ENCODE data around the gene TMBIM1.

Gene TMBIM1

DNA sequence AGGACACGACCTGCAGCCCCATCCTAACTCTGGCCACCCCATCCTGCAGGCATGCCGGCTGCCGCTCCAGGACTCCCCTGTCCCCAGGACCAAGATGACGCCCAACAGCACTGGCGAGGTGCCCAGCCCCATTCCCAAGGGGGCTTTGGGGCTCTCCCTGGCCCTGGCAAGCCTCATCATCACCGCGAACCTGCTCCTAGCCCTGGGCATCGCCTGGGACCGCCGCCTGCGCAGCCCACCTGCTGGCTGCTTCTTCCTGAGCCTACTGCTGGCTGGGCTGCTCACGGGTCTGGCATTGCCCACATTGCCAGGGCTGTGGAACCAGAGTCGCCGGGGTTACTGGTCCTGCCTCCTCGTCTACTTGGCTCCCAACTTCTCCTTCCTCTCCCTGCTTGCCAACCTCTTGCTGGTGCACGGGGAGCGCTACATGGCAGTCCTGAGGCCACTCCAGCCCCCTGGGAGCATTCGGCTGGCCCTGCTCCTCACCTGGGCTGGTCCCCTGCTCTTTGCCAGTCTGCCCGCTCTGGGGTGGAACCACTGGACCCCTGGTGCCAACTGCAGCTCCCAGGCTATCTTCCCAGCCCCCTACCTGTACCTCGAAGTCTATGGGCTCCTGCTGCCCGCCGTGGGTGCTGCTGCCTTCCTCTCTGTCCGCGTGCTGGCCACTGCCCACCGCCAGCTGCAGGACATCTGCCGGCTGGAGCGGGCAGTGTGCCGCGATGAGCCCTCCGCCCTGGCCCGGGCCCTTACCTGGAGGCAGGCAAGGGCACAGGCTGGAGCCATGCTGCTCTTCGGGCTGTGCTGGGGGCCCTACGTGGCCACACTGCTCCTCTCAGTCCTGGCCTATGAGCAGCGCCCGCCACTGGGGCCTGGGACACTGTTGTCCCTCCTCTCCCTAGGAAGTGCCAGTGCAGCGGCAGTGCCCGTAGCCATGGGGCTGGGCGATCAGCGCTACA is 29.4 kb downstream of the TMBIM1 start:
- DNase-seq (ENCODE audit: low read depth): no peak
- H3K4me3 ChIP-seq (ENCODE audit: low read depth, low read length): no peak overlapping the region

DNA sequence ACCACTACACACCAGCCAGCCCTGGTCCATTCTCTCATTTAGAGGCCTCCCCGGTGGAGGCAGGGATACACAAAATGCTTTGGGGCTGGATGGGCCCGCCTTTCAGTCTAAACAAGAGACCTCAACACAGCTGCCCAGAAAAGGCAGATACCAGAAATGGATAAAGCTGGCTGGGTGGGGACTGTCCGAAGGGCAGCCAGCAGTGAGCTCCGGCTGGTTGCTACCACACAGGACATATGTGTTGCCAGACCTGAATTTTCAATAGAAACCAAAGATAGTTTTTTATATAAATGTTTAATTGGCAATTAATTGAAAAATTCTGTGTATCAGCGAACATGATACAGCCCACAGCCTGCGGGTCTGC is 30.1 kb downstream of the TMBIM1 start:
- no peak for DNase-seq (ENCODE audit: low read depth)
- H3K4me3 ChIP-seq (ENCODE audit: low read depth, low read length): no peak overlapping the region

DNA sequence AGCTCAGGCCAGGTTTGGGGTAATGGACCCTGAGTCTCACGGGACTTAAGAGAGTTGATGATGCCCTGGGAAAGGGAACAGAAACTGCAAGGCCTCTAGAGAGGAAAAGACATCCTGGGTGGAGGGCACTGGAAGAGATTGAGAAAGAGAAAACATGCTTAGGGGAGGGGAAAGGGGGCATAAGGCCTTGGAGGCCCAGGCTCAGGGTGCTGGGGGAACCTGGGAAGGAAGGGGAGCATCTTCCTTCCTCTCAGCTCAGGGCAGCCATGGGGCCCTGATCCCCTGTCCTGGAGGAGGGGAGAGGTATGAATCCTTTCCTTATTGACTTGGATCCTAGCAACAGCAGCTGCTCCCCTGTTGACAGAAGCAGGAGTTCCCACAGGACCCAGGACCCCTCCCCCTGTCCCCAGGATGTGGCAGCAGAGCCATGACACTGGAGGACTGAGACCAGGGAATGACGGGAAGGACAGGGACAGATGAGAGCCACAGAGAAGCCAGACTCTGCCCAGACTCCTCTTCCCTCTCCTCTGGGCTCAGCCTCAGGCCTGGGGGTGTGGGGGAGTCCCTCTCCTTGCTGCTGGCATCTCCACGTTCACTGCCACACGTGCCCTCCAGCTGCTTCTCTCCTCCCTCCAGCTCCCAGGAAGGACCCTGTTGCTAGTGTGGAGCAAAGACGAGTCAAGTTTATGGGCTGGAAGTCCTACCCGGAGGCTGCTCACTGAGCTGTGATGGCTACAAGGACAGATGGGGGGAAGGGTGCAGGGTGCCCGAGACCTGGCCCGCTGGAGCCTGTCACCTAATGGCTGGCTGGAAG is 30.7 kb downstream of the TMBIM1 start:
- no peak for DNase-seq (ENCODE audit: low read depth)
- no peak overlapping the region for H3K4me3 ChIP-seq (ENCODE audit: low read depth, low read length)

DNA sequence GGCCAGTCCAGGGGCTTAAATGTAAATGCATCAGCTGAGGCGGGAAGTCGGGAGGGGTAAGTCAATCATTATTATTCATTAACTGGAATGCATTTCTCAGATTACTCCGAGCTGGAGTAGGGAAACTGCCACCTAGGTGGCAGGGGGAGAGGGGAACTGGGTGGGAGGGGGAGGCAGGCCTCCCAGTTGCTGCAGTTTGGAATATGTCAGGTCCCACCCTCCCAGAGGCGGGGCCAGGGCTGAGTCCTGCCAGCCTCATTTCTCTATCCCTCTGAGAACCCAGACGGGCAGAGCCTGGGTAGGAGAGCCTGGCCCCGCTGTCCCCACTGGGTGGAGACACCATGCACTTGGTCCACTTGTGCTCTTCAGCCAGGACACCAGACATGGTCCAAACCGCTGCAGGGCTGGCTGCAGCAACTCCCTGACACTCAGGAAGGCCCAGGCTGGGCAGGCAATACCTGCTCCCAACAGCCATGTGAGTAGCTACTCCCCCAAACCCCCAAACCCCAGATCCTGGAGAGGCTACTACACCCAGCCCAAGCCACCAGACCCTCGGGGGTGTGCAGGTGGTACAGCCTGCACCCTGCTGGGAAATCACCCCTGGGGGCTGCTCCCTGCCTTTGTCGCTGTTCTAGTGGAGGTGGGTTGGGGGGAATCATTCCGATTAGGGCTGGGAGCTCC is 31.4 kb downstream of the TMBIM1 start, which contains the start of gene GPBAR1:
Gene GPBAR1 (plus strand): TSS at position 274 of the 681 bp plus-strand sequence. CDS start 1,710 bp downstream, outside the sequence.
- DNase-seq (ENCODE audit: low read depth): no peak
- H3K4me3 ChIP-seq (ENCODE audit: low read depth, low read length): no peak within 1 kb of the TSS

DNA sequence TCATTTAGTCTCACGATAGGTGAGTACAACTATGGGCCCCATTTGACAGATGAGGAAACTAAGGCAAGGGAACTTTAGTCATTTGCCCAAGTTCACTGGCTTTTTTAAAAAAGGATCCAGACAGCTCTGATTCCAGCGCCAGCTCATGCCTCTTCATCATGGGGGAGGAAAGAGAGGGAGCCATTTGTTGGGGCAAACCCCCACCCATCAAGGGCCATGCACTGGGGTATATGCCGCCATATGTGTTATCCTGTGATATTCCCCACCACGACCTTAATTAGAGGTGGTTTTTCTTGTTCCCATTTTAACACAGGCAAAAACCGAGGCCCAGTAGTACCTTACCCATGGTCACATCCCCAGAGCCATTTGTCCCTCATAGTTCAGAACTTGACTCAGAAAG is 32.1 kb downstream of the TMBIM1 start:
- DNase-seq (ENCODE audit: low read depth): no peak
- no peak overlapping the region for H3K4me3 ChIP-seq (ENCODE audit: low read depth, low read length)

DNA sequence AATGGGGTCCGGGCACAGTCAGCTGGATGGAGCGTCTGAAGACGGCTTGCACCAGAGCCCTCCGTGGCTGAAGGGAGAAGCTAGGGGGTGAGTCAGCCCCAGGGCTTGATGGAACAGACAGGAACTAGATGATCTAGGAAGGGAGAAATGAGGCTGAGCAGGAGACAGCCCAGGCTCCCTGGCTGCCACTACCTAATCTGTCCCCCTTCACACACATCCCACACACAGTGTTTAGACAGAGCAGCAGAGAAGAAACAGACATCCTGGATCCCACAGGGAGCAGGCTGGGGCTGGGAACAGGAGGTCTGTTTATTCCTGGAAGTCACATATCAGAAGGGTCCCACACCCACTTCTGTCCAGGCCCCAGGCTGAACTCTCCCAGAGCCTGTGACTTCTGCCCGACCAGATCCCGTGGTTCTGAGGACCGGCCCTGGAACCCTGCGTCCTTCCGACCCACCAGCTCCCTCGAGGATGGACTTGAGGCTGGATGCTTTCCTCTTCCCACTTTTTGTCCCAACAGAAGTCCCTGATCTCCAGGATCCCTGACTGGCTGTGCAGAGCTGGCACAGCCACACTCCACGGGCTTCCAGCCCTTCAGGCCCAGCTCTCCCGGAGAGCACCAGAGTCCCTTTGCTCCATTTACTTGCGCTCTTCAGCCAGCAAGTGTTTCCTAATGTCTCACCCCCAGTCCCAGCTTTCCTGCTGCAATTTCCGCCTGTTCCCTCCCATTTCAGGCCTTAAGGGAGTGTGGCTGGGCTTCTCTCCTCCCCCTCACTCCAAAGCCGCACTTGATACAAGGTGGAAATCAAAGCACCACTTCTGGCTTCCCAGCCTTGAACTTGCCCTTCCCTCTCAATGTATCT is 33.0 kb downstream of the TMBIM1 start:
- DNase-seq (ENCODE audit: low read depth): peak; percentile 66
- H3K4me3 ChIP-seq (ENCODE audit: low read depth, low read length): no peak overlapping the region

DNA sequence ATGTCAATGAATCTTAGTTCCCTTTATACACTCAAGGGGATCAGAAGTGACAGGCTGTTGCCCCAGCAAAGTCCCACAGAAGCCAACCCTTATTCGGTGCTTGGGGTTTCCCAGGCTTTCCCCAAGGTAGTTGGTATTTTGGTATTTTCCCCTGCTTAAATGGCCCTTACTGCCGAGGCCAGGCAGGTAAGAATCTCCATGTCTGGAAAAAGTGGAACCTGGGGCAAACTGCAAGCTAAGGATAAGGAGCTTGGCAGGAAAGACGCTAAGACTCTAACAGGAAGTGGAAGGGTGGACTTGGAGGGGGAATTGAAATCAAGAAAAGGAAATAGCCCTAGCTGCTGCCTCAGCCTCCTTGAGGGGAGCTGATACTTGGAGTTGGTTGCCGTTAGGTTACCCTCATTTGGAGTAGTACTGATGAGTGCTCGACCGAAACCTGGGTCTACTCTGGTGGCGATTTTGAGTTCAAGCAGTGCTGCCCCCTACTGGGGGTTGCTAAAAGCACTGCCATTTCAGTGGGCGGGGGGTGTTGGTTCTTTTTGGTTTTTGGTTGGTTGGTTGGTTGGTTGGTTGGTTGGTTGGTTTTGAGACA is 34.8 kb downstream of the TMBIM1 start:
- no peak for DNase-seq (ENCODE audit: low read depth)

DNA sequence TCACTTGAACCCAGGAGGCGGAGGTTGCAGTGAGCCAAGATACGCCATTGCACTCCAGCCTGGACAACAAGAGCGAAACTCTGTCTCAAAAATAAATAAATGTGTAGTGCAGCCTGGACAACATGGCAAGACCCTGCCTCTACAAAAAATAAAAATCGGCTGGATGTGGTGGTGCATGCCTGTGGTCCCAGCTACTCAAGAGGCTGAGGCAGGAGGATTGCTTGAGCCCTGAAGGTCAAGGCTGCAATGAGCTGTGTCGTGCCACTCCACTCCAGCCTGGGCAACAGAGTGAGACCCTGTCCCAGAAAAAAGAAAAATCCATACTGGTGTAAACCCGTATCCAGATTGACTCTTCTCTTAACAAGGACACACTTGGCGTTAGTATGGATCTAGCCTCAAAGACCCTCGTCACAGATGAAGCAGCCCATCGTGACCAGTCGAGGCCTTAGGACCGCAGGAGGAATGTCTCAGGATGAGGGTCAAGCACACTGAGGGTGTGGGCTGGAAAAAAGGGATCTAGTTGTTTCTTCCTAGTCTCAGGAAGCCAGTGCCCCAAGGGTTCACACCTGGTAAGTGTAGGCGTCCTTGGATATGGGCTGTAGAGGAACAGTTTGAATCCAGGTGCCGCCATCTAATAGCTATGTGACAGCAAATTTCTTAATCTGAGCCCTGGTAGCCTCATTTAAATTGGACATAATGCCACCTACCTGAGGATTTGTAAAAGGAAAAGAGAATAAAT is 35.5 kb downstream of the TMBIM1 start:
- DNase-seq (ENCODE audit: low read depth): no peak
- no peak overlapping the region for H3K4me3 ChIP-seq (ENCODE audit: low read depth, low read length)

More for the DNA sequence above, 34.8 kb downstream of the TMBIM1 start:
- no peak overlapping the region for H3K4me3 ChIP-seq (ENCODE audit: low read depth, low read length)

DNA sequence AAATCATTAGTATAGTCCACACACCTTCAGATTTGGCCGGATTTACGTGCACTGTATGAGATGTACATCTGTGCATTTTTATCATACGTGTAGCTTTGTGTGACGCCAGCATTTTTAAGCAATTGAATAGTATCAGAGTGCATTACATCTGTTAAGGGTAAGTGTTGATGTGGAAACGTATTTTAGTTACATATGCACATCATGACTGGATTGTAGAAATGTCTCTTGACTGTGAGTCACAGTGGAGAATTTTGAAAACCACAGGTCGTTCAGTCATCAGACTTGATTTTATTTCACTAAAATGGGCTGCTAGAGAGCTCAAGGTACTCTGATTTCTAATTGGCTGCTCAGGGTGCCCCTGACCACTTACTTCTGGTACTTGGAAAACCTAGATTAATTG is 36.9 kb downstream of the TMBIM1 start:
- no peak overlapping the region for H3K4me3 ChIP-seq (ENCODE audit: low read depth, low read length)
- no peak for DNase-seq (ENCODE audit: low read depth)

DNA sequence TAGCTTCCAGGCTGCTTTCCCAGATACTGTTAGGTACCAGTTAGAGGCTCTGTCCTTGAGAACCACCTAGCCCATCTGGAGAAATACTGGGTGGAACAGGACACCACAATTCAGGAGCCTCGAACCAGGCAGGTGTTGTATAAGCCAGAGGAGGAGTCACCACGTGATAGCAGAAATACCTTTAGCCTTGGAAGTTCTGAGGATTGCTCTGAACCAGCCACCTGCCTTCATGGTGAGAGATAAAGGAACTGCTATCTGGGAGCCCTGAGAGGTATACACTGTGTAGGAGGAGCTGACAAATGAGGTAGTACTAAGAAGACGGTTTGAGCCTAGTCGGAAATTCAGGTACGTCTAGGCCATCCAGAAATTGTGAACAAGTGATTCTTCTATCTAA is 39.1 kb downstream of the TMBIM1 start:
- DNase-seq (ENCODE audit: low read depth): no peak
- no peak overlapping the region for H3K4me3 ChIP-seq (ENCODE audit: low read depth, low read length)

DNA sequence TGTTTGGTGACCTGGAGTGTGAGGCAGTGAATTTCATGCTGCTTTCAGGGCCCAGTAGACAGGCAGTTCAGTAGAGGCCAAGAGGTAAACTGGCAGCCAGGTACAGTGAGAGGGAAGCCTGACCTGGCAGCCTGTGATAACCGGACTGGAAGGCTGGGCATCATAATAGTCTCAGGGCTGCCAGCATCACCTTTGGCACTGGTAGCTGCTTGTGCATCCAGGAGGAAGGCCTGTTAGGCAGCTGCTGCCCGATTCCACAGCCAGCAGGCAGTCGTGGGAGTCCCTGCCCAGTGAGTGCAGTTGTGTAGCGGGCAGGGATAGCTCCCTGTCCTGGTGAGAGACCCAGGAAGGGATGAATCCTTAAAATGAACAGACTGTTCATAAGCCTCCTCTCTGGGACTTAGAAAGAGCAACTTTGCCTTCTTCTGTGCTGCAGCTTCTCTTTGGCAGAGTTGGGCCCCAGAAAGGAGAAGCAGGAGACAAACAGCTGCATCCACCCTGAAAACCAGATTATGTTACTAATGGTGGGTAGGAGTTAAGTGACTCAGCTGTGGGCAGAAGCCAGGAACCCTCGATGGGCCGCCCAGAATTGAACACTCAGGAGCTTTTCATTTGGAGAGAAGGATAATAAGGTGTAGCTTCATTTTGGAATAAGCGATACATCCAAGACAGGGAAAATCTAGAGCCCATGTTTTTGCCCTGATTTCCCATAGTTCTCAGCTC is 39.6 kb downstream of the TMBIM1 start:
- no peak for DNase-seq (ENCODE audit: low read depth)
- no peak overlapping the region for H3K4me3 ChIP-seq (ENCODE audit: low read depth, low read length)

DNA sequence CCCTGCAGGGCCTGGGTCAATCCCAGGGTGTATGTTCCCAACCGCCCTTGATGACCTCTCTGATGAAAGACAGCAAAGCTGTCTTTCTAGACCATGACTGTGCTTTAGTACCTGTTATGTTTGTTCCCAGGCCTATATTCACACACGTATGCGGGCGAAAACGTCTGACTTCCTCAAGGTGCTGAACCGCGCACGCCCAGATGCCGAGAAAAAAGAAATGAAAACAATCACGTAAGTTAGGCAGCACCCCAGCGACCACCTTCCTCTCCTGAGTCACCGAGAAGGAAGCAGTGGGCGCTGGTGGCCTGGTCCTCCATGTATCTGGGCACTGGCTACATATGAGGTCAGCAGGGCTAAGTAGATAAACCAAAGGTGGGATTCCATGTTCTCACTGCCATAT is 42.6 kb downstream of the TMBIM1 start:
- H3K4me3 ChIP-seq (ENCODE audit: low read depth, low read length): no peak overlapping the region
- DNase-seq (ENCODE audit: low read depth): no peak

DNA sequence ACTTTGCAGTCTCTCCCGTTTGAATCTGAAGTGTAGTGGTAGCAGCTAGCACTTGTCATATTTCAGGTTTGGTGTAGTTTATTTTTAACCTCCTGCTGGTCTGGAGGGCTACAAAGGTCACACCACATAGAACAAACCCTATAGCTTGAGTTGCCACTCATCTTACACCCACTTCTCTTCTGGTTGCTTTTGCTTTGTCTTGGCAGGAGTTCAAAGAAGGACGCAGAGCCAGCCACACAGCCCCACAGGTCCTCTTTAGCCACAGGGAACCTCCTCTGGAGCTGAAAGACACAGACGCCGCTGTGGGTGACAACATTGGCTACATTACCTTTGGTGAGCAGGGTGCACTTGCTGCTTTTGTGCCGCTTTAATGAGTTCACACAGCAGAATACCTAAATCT is 47.1 kb downstream of the TMBIM1 start:
- DNase-seq (ENCODE audit: low read depth): no peak
- no peak overlapping the region for H3K4me3 ChIP-seq (ENCODE audit: low read depth, low read length)

DNA sequence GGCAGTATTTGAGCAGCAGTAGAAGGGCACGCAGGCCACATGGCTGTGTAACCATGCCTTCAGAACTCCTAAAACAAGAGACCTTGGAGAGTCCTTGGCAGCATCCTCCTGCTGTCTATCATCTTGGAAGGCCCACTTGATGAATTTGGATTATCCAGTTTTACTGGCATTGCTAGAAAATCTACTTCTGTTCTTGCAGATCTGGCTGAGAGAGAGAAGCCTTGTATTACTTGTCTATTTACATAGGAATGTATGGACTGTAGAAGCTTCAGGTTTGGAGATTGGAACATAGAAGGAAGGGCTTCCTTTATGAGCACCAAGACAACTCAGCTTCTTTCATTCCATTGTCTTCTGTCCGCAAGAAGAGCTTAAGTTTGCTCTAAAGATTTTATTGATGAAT is 47.6 kb downstream of the TMBIM1 start:
- H3K4me3 ChIP-seq (ENCODE audit: low read depth, low read length): no peak overlapping the region
- DNase-seq (ENCODE audit: low read depth): no peak

DNA sequence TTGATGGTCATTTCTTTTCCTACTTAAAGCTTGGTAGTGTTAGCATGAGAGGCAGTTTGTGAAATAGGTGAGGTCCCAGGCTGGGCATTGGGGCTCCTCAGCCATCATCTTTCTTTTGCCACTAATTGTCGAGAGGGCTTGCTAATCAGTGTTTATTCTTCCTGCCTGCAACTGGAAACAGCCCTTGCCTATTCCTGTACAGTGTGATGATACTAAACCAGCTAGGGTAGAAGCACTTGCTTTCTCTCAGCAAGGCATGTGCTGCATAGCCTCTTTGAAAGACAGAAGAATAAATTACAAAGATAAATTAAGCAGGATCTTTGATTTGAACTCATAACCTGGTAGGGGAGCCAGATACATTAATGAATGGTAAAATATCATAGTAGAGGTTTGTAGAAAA is 48.1 kb downstream of the TMBIM1 start:
- DNase-seq (ENCODE audit: low read depth): no peak
- H3K4me3 ChIP-seq (ENCODE audit: low read depth, low read length): no peak overlapping the region

DNA sequence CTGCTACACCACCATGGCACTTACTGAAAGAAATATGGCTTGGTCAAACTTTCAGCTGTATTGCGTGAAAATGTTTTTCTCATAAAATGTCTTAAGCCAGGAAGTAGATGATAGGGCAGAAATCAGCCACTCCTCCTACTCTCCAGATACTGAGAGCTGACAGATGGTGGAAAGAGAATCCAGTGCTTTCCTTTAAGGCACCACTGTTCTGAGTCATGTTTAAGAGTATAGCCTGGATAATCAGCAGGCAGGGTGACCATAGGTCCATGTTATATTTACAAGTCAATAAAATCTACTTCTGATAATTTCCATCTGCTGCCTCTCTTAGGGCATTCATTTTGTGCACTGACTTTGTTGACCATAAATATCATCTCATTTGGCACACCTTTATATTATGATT is 53.4 kb downstream of the TMBIM1 start:
- DNase-seq (ENCODE audit: low read depth): no peak
- H3K4me3 ChIP-seq (ENCODE audit: low read depth, low read length): no peak overlapping the region

DNA sequence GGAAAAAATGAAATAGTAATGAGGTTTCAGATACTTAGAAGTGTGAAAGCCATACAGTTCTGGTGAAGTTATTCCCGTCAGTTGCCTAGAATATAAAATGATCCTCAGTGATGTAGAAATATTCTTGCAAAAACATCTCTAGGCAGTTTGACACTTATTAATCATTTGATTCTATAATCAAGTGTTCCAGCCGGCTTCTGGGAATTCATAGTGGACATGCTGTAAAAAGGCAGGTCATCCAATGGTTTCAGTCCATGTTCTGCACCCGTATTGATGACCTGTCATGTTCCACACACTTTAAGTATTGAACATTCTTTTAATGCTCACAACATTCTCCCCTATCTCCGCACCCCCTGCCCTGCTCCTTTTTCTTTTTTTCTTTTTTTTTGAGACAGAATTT is 55.5 kb downstream of the TMBIM1 start:
- DNase-seq (ENCODE audit: low read depth): no peak
- no peak overlapping the region for H3K4me3 ChIP-seq (ENCODE audit: low read depth, low read length)

Measured in skeletal muscle cell (primary cell).